SK-N-SH (cell line): ENCODE measurements around the gene ZDBF2. TPM values are rescaled to one million over a fixed set of nuclear protein-coding genes. Genes with fewer than 3 reads are reported as not detected.
A peak's percentile ranks its signal among the peaks of the same experiment; 100 is the strongest.

ENCODE experiments used
- CTCF ChIA-PET: fragments of 300-600, 350-600 bp; formaldehyde crosslinking; extraction: SDS; loops from one replicate; lab custom pipeline; 2021; lab: Yijun Ruan, JAX
- POLR2A ChIA-PET: fragments of 350-600 bp; sonication (Branson Sonifier 250); formaldehyde crosslinking; extraction: SDS; loops from one replicate; lab custom pipeline; 2020; ENCODE audit warnings: antibody characterized with exemption, inconsistent platforms; lab: Yijun Ruan, JAX
- DNase-seq: peaks from one replicate; pipeline ENCODE4 v3.0.0; 2012
- H2AFZ ChIP-seq: fragments of 200-600 bp; sonication (generic); 2 replicates; pipeline ENCODE4 v1.8.1; 2016; ENCODE audit warnings: antibody characterized with exemption, mild to moderate bottlenecking, low read depth
- H3F3A ChIP-seq: fragments of 200-600 bp; sonication (generic); replicated peaks from 2 replicates; pipeline ENCODE3; 2016; ENCODE audit warnings: antibody characterized with exemption, mild to moderate bottlenecking; ENCODE audit not compliant: insufficient read depth
- H3K27ac ChIP-seq, 2 experiments: fragments of 200-500 bp in 1 of 2; fragments of 200-600 bp in 1 of 2; sonication (Bioruptor generic) in 1 of 2; sonication (generic), shearing (Covaris generic) in 1 of 2; 2 replicates each; pipeline versions ENCODE4 v1.5.1 to v1.6.1; 2014 to 2016; ENCODE audit warnings: low read depth in 2 of 2, inconsistent platforms in 1 of 2, low read length in 1 of 2, mild to moderate bottlenecking in 1 of 2, mixed read lengths in 1 of 2
- H3K27me3 ChIP-seq: fragments of 200-600 bp; sonication (generic), shearing (Covaris generic); 2 replicates; pipeline ENCODE4 v1.6.1; 2016; ENCODE audit warnings: mixed run types; ENCODE audit not compliant: insufficient read depth
- H3K36me3 ChIP-seq, 2 experiments: fragments of 200-500 bp in 1 of 2; fragments of 200-600 bp in 1 of 2; sonication (Bioruptor generic) in 1 of 2; sonication (generic) in 1 of 2; replicated peaks in 1 of 2; 2 replicates each; pipeline versions ENCODE3 to v1.5.1; 2014 to 2016; ENCODE audit warnings: low read length in 1 of 2, mild to moderate bottlenecking in 1 of 2; ENCODE audit not compliant: insufficient read depth in 2 of 2, control insufficient read depth in 1 of 2
- H3K4me1 ChIP-seq, 2 experiments: fragments of 200-500 bp in 1 of 2; fragments of 200-600 bp in 1 of 2; sonication (Bioruptor generic) in 1 of 2; sonication (generic), shearing (Covaris generic) in 1 of 2; 2 replicates each; pipeline versions ENCODE4 v1.5.1 to v1.6.1; 2014 to 2016; ENCODE audit warnings: low read depth in 1 of 2, low read length in 1 of 2, mixed run types in 1 of 2; ENCODE audit not compliant: insufficient read depth in 2 of 2, control insufficient read depth in 1 of 2
- H3K4me2 ChIP-seq: fragments of 200-600 bp; sonication (generic), shearing (Covaris generic); 2 replicates; pipeline ENCODE4 v1.6.1; 2017; ENCODE audit warnings: mixed run types
- H3K4me3 ChIP-seq, 2 experiments: fragments of 200-500 bp in 1 of 2; fragments of 200-600 bp in 1 of 2; sonication (Bioruptor generic) in 1 of 2; sonication (generic), shearing (Covaris generic) in 1 of 2; 2 replicates each; pipeline versions ENCODE4 v1.5.1 to v1.8.1; 2014 to 2016; ENCODE audit warnings: low read depth in 2 of 2, inconsistent platforms in 1 of 2, low read length in 1 of 2, mild to moderate bottlenecking in 1 of 2, mixed read lengths in 1 of 2, moderate library complexity in 1 of 2
- H3K79me2 ChIP-seq: fragments of 200-600 bp; sonication (generic); 2 replicates; pipeline ENCODE4 v1.8.1; 2017; ENCODE audit warnings: mild to moderate bottlenecking; ENCODE audit not compliant: insufficient read depth
- H3K9ac ChIP-seq: fragments of 200-600 bp; sonication (generic); 2 replicates; pipeline ENCODE4 v1.6.1; 2017; ENCODE audit warnings: mixed run types
- H3K9me2 ChIP-seq: fragments of 200-600 bp; sonication (generic); 2 replicates; pipeline ENCODE4 v1.6.1; 2017; ENCODE audit warnings: mixed run types
- H3K9me3 ChIP-seq: fragments of 200-600 bp; sonication (generic); 2 replicates; pipeline ENCODE4 v1.6.1; 2017; ENCODE audit warnings: mixed run types, mild to moderate bottlenecking, moderate library complexity
- H4K20me1 ChIP-seq: fragments of 200-600 bp; sonication (generic); 2 replicates; pipeline ENCODE4 v1.6.1; 2017; ENCODE audit warnings: mild to moderate bottlenecking, mixed run types; ENCODE audit not compliant: insufficient read depth
- CTCF ChIP-seq: fragments of 200-600 bp; sonication (generic); IDR thresholded peaks from 2 replicates; pipeline ENCODE4 v1.6.1; 2017; ENCODE audit warnings: antibody characterized with exemption, mild to moderate bottlenecking, moderate library complexity
- FOXJ3 ChIP-seq: sonication (generic); formaldehyde crosslinking; IDR thresholded peaks from 2 replicates; pipeline ENCODE4 v1.5.1; 2020; ENCODE audit warnings: mild to moderate bottlenecking, missing genetic modification reagents
- FOXM1 ChIP-seq: IDR thresholded peaks from 2 replicates; pipeline ENCODE4 v1.4.0; 2012; ENCODE audit warnings: low read depth, mild to moderate bottlenecking
- GABPA ChIP-seq: IDR thresholded peaks from 2 replicates; pipeline ENCODE4 v1.4.0; 2012; ENCODE audit warnings: low read depth, mild to moderate bottlenecking
- MXI1 ChIP-seq: IDR thresholded peaks from 2 replicates; pipeline ENCODE4 v1.6.1; 2012; ENCODE audit warnings: mild to moderate bottlenecking, low read depth, low read length, improper control_type of control experiment
- PBX3 ChIP-seq: IDR thresholded peaks from 2 replicates; pipeline ENCODE4; 2012
- SMC3 ChIP-seq: IDR thresholded peaks from 2 replicates; pipeline ENCODE4 v1.6.1; 2012; ENCODE audit warnings: low read depth, low read length, improper control_type of control experiment
- TEAD4 ChIP-seq: IDR thresholded peaks from 2 replicates; pipeline ENCODE4 v1.4.0; 2012; ENCODE audit warnings: mild to moderate bottlenecking, borderline replicate concordance; ENCODE audit not compliant: insufficient read depth
- USF1 ChIP-seq: IDR thresholded peaks from 2 replicates; pipeline ENCODE4 v1.4.0; 2012; ENCODE audit warnings: low read depth, borderline replicate concordance
- YY1 ChIP-seq: IDR thresholded peaks from 2 replicates; pipeline ENCODE4 v1.4.0; 2012; ENCODE audit warnings: low read depth, mild to moderate bottlenecking
- ZBTB33 ChIP-seq: IDR thresholded peaks from 2 replicates; pipeline ENCODE4 v1.4.0; 2012; ENCODE audit warnings: low read depth, borderline replicate concordance
- WGBS: methylation state at CpG from one replicate; pipeline ENCODE4 v1.1.6; 2017; ENCODE audit warnings: low lambda C conversion rate; 5-methylcytosine and 5-hydroxymethylcytosine counted together
- polyA plus RNA-seq, 3 experiments: library from polyadenylated mRNA; depleted of rRNA; stranded (reverse); fragments of >200 nt; gene quantifications; 2 replicates each; pipeline ENCODE4 v1.2.3, GENCODE V29; 2012

ZDBF2 gene
- polyA plus RNA-seq, 1 of the 3 experiments (the other 2 are of a cell fraction) = 1.4 TPM

GRCh38 chr2:206276169-206276942 lies 1.9 kb downstream of the ZDBF2 start:
- H2AFZ ChIP-seq = no peak overlapping the region
- no peaks in the 10 kb centered on the region for H3K9me3 ChIP-seq
- peak overlapping the region; percentile 71; the same call in 1 of the 2 replicates for H3K9ac ChIP-seq
- H3K27ac ChIP-seq = peak overlapping the region in 1 of 2 experiments; percentile 73; a peak in 1 of 4 replicates
- CTCF ChIA-PET = interaction anchor here (0.6 to 1.7 kb wide), 2 partner anchors 8 to 12 kb away, joined by 3 to 4 read pairs; no protein-coding TSS in a partner anchor
- POLR2A ChIA-PET = no interaction called here
- peak overlapping the region; percentile 63 to 69 for H3K4me3 ChIP-seq
- no peaks in the 10 kb centered on the region for H3K9me2 ChIP-seq
- H3K79me2 ChIP-seq = peaks cover 32% of the 10 kb centered on the region
- H3K27me3 ChIP-seq = peaks cover 10% of the 10 kb centered on the region
- WGBS = 25% methylated on average over 12 of the region's 12 CpGs
- H3K4me1 ChIP-seq = peaks cover 0 to 3% of the 10 kb centered on the region in 2 experiments; a peak in 2 of 4 replicates
- H4K20me1 ChIP-seq = no peaks in the 10 kb centered on the region
- no peak for DNase-seq
- no peaks in the 10 kb centered on the region for H3F3A ChIP-seq
- H3K4me2 ChIP-seq = peak overlapping the region; percentile 75
- no peaks in the 10 kb centered on the region for H3K36me3 ChIP-seq
- no peak for TF ChIP-seq CTCF
- TF ChIP-seq TEAD4 = no peak
- TF ChIP-seq ZBTB33 = no peak
- TF ChIP-seq FOXM1 = no peak
- no peak for TF ChIP-seq GABPA
- TF ChIP-seq YY1 = no peak
- TF ChIP-seq FOXJ3 = no peak
- no peak for TF ChIP-seq SMC3
- no peak for TF ChIP-seq PBX3
- TF ChIP-seq USF1 = no peak
- TF ChIP-seq MXI1 = no peak
